ENCODE measurements around the gene EVI5. TPM values are rescaled to one million over a fixed set of nuclear protein-coding genes. Genes with fewer than 3 reads are reported as not detected.
"Not testable (repeated sequence)": the region's sequence is repeated elsewhere in the genome, so short reads cannot be mapped to it uniquely, and the experiment has no call there.

Gene EVI5
- total RNA-seq, 1 donor from 2014 or later, result 13.7 TPM

DNA sequence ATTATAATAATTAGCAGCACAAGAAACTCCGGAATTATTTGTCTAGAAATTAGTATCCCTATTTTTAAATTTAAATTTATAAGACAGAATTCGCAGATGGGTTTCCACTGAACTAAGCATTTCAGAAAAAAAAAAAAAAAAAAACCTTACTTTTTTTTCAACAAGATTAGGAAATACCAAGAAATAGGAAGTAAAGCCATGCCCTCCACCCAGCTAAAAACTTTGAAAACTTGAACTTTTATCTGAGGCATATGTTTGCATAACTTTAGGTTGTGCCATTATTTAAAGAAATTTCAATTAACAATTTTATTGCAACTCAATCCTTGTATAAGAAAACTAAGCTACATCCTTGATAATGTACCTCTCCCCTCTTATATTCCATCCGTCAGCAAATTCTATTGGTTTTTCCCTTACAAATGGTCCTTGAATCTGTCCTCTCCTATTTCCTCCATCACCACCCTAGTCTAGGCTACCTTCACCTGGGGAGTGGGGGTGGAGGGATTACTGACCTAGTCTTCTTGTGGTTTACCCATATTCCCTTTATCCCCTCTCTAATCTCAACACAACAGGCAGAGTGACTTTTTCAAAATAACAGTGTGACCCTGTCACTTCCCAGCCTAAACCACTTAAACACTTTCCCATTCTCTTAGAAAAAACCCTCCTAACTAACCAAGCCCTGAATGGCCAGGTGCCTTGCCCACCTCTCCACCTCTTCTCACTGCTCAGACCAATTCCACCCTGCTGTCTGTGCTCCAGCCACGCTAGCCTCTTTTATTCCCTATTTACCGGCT lies 1.4 kb upstream of the EVI5 start:
- H3K9me3 ChIP-seq (ENCODE audit: low read depth), result no peaks in the 10 kb centered on the region
- H3K9me3 Mint-ChIP-seq, result no peaks in the 10 kb centered on the region
- H3K27me3 Mint-ChIP-seq (ENCODE audit: insufficient read depth, low read depth), result peaks cover 11% of the 10 kb centered on the region
- peak overlapping the region; percentile 41 for H3K4me3 Mint-ChIP-seq
- no peak overlapping the region for H3K4me2 ChIP-seq
- peaks cover 27% of the 10 kb centered on the region for H3F3A ChIP-seq (ENCODE audit: low read depth)
- H3K9ac ChIP-seq, result no peak overlapping the region
- TF ChIP-seq EZH2phosphoT487 (IDR thresholded peaks at IDR 0.05) (no peak), CTCF (IDR thresholded peaks at IDR 0.05) (no peak), EZH2 (IDR thresholded peaks at IDR 0.05) (no peak)
- H3K79me2 ChIP-seq (ENCODE audit: low read depth), result peaks cover 26% of the 10 kb centered on the region
- no peak overlapping the region for H3K27ac ChIP-seq
- peaks cover 21% of the 10 kb centered on the region for H3K4me1 Mint-ChIP-seq
- H2AFZ ChIP-seq (replicated peaks), result no peak overlapping the region
- H3K27me3 ChIP-seq, result peaks cover 4% of the 10 kb centered on the region
- H3K36me3 Mint-ChIP-seq, result peaks cover 5% of the 10 kb centered on the region
- DNase-seq (ENCODE audit: low spot score), result no peak
- no peaks in the 10 kb centered on the region for H4K20me1 ChIP-seq (ENCODE audit: low read depth)
- H3K4me1 ChIP-seq, result peaks cover under 1% of the 10 kb centered on the region
- H3K27ac Mint-ChIP-seq, result no peak overlapping the region
- no peaks in the 10 kb centered on the region for H3K36me3 ChIP-seq
- H3K4me3 ChIP-seq, result no peak overlapping the region

DNA sequence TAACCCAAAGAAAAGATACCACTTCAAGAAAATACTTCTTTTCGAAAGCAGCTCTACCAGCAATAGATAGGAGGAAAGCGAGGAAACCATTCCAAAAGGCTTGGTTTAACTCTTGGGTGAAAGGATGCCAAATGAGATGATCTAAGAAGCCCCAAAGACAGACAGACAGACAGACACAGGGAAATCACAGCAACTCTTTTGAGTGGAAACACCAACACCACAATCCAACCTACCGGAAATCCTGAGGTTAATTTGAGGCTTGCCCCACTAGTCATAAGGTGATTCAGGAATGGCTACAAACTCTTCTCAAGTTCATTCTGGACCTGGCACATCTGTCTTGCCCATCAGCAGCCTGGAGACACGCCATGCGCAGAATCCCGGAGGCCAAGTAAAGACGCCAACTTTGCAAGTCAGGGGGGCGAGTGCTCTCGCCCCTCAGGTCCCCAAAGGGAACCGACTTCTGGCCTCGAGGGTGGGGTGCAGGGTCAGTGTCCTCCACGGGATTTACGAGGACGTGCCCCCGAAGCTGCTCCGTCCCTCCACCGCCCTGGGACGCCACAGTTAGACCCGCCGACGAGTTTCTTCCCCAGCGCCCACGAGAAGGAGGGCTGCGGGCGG lies 778 bp downstream of the EVI5 start:
- Histone ChIP-seq H3K4me3 (peak overlapping the region; percentile 70), H3K79me2 (ENCODE audit: low read depth) (peaks cover 47% of the 10 kb centered on the region), H3F3A (ENCODE audit: low read depth) (peaks cover 27% of the 10 kb centered on the region), H3K27ac (no peak overlapping the region), H3K9ac (no peak overlapping the region), H2AFZ (replicated peaks) (peak overlapping the region; percentile 90), H3K9me3 (ENCODE audit: low read depth) (no peaks in the 10 kb centered on the region), H3K4me1 (no peaks in the 10 kb centered on the region), H3K4me2 (peak overlapping the region; percentile 84), H3K27me3 (peaks cover 4% of the 10 kb centered on the region), H3K36me3 (no peaks in the 10 kb centered on the region), H4K20me1 (ENCODE audit: low read depth) (no peaks in the 10 kb centered on the region)
- TF ChIP-seq EZH2phosphoT487 (IDR thresholded peaks at IDR 0.05) (no peak), CTCF (IDR thresholded peaks at IDR 0.05) (no peak), EZH2 (IDR thresholded peaks at IDR 0.05) (no peak)
- peak; percentile 43 for DNase-seq (ENCODE audit: low spot score)
- Mint-ChIP-seq H3K27ac (peak overlapping the region; percentile 14), H3K36me3 (peaks cover 8% of the 10 kb centered on the region), H3K9me3 (no peaks in the 10 kb centered on the region), H3K27me3 (ENCODE audit: insufficient read depth, low read depth) (peaks cover 11% of the 10 kb centered on the region), H3K4me3 (peak overlapping the region; percentile 89), H3K4me1 (peaks cover 18% of the 10 kb centered on the region)

GRCh38 chr1:92783550-92783949 lies 1.4 kb downstream of the EVI5 start:
- H3K4me3 Mint-ChIP-seq, result peak overlapping the region; percentile 89
- not testable (repeated sequence) for H3K36me3 ChIP-seq; H4K20me1 ChIP-seq (ENCODE audit: low read depth); H3K9ac ChIP-seq; H3K27ac Mint-ChIP-seq; H2AFZ ChIP-seq (replicated peaks); H3K27ac ChIP-seq; H3K4me1 ChIP-seq; H3K9me3 ChIP-seq (ENCODE audit: low read depth); H3K27me3 ChIP-seq; H3K9me3 Mint-ChIP-seq
- peaks cover 27% of the 10 kb centered on the region for H3F3A ChIP-seq (ENCODE audit: low read depth)
- peak overlapping the region; percentile 70 for H3K4me3 ChIP-seq
- H3K79me2 ChIP-seq (ENCODE audit: low read depth), result peaks cover 52% of the 10 kb centered on the region
- peaks cover 11% of the 10 kb centered on the region for H3K27me3 Mint-ChIP-seq (ENCODE audit: insufficient read depth, low read depth)
- peaks cover 10% of the 10 kb centered on the region for H3K36me3 Mint-ChIP-seq
- peak; percentile 38 for DNase-seq (ENCODE audit: low spot score)
- peaks cover 18% of the 10 kb centered on the region for H3K4me1 Mint-ChIP-seq
- peak overlapping the region; percentile 84 for H3K4me2 ChIP-seq

DNA sequence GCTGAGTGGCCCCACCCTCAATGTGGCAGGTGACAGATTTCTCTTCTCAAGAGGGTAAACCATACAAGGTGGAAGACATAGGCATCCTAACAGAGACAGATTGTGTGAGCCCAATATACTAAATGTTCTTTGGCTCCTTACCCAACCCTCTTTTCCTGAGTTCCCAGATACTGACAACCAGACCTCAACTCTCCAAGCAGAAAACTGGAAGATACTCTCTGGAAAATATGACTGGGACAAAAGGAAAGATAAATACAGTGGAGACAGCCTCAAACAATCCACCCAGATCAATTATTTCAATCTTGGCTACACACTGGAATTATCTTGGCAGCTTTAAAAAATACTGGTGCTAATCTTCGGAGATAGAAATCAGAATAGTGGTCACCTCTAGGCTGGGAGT lies 6.5 kb downstream of the EVI5 start:
- H4K20me1 ChIP-seq (ENCODE audit: low read depth), result no peaks in the 10 kb centered on the region
- H2AFZ ChIP-seq (replicated peaks), result no peak overlapping the region
- peaks cover 87% of the 10 kb centered on the region for H3K79me2 ChIP-seq (ENCODE audit: low read depth)
- H3F3A ChIP-seq (ENCODE audit: low read depth), result peaks cover 13% of the 10 kb centered on the region
- peaks cover 7% of the 10 kb centered on the region for H3K4me1 ChIP-seq
- H3K27me3 ChIP-seq, result no peaks in the 10 kb centered on the region
- H3K4me3 ChIP-seq, result no peak overlapping the region
- peaks cover 11% of the 10 kb centered on the region for H3K4me1 Mint-ChIP-seq
- TF ChIP-seq EZH2phosphoT487 (IDR thresholded peaks at IDR 0.05) (no peak), EZH2 (IDR thresholded peaks at IDR 0.05) (no peak), CTCF (IDR thresholded peaks at IDR 0.05) (no peak)
- no peak overlapping the region for H3K27ac ChIP-seq
- H3K36me3 Mint-ChIP-seq, result peaks cover 20% of the 10 kb centered on the region
- no peak for DNase-seq (ENCODE audit: low spot score)
- no peak overlapping the region for H3K9ac ChIP-seq
- peaks cover 2% of the 10 kb centered on the region for H3K27me3 Mint-ChIP-seq (ENCODE audit: insufficient read depth, low read depth)
- no peaks in the 10 kb centered on the region for H3K36me3 ChIP-seq
- H3K4me3 Mint-ChIP-seq, result no peak overlapping the region
- H3K27ac Mint-ChIP-seq, result no peak overlapping the region
- H3K9me3 Mint-ChIP-seq, result no peaks in the 10 kb centered on the region
- H3K4me2 ChIP-seq, result no peak overlapping the region
- no peaks in the 10 kb centered on the region for H3K9me3 ChIP-seq (ENCODE audit: low read depth)

Measured in neural progenitor cell (in vitro differentiated cells).